Mesothelial cell of epicardium (in vitro differentiated cells): ENCODE data around the gene ZNF600. TPM values are rescaled to one million over a fixed set of nuclear protein-coding genes. Genes with fewer than 3 reads are reported as not detected.
"Not testable (repeated sequence)": the region's sequence is repeated elsewhere in the genome, so short reads cannot be mapped to it uniquely, and the experiment has no call there.

ENCODE experiments used
- DNase-seq, 2 experiments: peaks; one replicate each; pipeline ENCODE4 v3.0.0; 2021; ENCODE audit warnings: low spot score in 2 of 2; ENCODE audit not compliant: unreplicated experiment in 2 of 2
- H3K27ac Mint-ChIP-seq: 2 replicates; pipeline ENCODE4 v1.8.0; 2021; ENCODE audit warnings: mixed read lengths
- H3K27me3 Mint-ChIP-seq: 2 replicates; pipeline ENCODE4 v1.8.0; 2021; ENCODE audit warnings: low read depth, mixed read lengths
- H3K36me3 Mint-ChIP-seq: 2 replicates; pipeline ENCODE4 v1.8.0; 2021; ENCODE audit warnings: mixed read lengths
- H3K4me1 Mint-ChIP-seq: 2 replicates; pipeline ENCODE4 v1.8.0; 2021; ENCODE audit warnings: mixed read lengths
- H3K4me3 Mint-ChIP-seq: 2 replicates; pipeline ENCODE4 v1.8.0; 2021; ENCODE audit warnings: mild to moderate bottlenecking, moderate library complexity, mixed read lengths
- H3K9me3 Mint-ChIP-seq: 2 replicates; pipeline ENCODE4 v1.8.0; 2021; ENCODE audit warnings: mixed read lengths
- total RNA-seq: library from RNA; stranded (reverse); gene quantifications from 3 replicates; pipeline ENCODE4 v1.2.1, GENCODE V29; 2021
- TF ChIP-seq, protein P1 (sequence below): fragments of 200-600 bp; sonication (generic); IDR thresholded peaks from one replicate; pipeline ENCODE4 v1.5.0; 2021; ENCODE audit warnings: antibody characterized with exemption; ENCODE audit not compliant: unreplicated experiment

The ZNF600 gene
- total RNA-seq, 1 donor from 2014 or later, result 16.7 TPM

DNA sequence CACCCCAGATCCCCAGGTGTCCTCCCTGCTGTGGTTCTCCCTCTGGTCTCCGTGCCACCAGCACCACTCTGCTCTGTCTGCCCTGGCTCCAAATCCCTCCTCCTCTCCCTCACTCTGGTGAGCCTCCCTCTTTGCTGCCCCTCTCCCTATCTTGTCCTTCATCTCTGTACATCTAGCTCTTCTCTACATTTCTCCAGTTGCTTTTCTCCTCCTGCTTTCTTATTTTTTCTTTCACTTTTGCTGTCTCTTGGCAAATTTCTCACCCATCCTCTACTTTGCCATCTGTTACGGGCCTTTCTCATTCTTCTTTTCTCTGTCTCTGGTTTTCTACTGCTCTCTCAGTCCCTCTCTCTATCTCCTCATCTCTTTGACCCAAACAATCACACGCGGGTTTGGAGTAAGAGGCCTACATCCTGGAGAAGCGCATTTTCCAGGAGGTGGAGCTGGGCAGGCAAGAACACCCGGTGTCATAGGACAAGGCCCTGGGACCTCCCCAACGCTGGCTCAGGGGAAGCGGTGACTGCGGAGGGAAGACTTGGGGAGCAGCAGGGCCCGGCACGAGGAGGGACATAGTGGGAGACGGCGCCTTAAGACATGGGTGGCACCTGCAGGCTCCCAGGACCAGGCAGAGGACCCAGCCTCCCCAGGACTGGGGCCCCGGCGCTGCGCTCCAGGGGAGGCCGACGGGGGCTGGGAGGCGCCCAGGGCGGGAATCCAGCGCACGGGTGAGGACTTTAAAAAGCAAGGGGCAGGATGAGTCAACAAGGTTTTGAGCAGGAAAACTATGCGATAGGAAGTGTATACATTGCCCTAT, 61.7 kb downstream of the ZNF600 start:
- Mint-ChIP-seq H3K4me3 (no peak overlapping the region), H3K27ac (peak overlapping the region; percentile 62), H3K27me3 (no peaks in the 10 kb centered on the region), H3K9me3 (no peaks in the 10 kb centered on the region), H3K4me1 (peaks cover 41% of the 10 kb centered on the region), H3K36me3 (peaks cover 31% of the 10 kb centered on the region)
- no peak for DNase-seq
- TF ChIP-seq, protein P1, sequence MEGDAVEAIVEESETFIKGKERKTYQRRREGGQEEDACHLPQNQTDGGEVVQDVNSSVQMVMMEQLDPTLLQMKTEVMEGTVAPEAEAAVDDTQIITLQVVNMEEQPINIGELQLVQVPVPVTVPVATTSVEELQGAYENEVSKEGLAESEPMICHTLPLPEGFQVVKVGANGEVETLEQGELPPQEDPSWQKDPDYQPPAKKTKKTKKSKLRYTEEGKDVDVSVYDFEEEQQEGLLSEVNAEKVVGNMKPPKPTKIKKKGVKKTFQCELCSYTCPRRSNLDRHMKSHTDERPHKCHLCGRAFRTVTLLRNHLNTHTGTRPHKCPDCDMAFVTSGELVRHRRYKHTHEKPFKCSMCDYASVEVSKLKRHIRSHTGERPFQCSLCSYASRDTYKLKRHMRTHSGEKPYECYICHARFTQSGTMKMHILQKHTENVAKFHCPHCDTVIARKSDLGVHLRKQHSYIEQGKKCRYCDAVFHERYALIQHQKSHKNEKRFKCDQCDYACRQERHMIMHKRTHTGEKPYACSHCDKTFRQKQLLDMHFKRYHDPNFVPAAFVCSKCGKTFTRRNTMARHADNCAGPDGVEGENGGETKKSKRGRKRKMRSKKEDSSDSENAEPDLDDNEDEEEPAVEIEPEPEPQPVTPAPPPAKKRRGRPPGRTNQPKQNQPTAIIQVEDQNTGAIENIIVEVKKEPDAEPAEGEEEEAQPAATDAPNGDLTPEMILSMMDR, result no peak

DNA sequence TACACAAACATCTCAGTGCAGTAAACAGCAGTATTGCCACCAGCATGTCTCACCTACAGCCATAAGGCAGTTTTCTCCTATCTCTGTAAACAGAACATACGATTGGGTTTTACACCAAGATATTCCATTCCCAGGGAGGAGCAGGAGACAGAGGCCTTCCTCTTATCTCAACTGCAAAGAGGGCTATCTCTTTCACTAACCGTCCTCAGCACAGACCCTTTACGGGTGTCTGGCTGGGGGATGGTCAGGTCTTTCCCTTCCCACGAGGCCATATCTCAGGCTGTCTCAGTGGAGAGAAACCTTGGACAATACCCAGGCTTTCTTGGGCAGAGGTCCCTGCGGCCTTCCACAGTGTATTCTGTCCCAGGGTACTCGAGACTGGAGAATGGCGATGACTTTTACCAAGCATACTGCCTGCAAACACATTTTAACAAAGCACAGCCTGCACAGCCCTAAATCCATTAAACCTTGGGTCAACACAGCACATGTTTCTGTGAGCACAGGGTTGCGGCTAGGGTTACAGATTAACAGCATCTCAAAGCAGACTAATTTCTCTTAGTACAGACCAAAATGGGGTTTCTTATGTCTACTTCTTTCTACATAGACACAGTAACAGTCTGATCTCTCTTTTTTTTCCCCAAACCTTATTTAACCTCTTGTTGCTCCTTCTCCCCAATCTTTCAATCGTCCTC, 62.5 kb downstream of the ZNF600 start:
- Mint-ChIP-seq H3K36me3 (peaks cover 36% of the 10 kb centered on the region), H3K27ac (peak overlapping the region; percentile 62), H3K4me1 (peaks cover 35% of the 10 kb centered on the region)
- H3K9me3 Mint-ChIP-seq, H3K27me3 Mint-ChIP-seq, H3K4me3 Mint-ChIP-seq, DNase-seq: not testable (repeated sequence)

DNA sequence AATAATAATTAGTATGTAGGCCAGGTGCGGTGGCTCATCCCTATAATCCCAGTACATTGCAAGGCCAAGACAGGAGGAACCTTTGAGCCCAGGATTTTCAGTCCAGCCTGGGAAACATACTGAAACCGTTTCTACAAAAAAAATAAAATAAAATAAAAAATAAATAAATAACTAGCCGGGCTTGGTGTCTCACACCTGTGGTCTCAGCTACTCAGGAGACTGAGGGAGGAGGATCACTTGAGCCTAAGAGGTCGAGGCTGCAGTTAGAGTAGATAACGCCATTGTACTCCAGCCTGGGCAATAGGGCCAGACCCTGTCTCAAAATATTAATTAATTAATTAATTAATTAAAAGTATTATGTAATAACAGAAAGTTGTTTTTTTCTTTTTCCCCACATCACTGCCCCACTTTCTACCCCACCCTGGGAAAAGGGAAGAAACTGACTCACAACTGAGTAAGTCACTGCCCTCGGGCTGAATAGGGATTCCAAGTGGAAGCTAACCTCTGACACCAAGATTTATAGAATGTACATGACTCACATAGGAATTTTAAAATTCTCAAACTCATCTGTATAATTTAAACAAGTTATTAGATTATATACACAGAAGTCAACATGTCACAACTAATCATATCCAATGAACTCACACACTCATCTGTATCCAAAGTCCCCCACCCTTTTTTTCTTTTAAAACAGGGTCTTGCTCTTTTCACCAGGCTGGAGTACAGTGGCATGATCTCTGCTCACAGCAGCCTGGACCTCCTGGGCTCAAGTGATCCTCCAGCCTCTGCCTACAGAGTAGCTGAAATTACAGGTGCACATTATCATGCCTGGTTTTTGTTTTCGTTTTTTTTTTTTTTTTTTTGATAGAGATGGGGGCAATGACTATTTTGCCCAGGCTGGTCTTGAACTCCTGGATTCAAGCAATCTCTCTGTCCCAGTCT, 64.3 kb downstream of the ZNF600 start:
- no peak overlapping the region for H3K4me3 Mint-ChIP-seq
- H3K4me1 Mint-ChIP-seq, result peaks cover 28% of the 10 kb centered on the region
- peaks cover 34% of the 10 kb centered on the region for H3K36me3 Mint-ChIP-seq
- no peaks in the 10 kb centered on the region for H3K27me3 Mint-ChIP-seq
- DNase-seq, result no peak
- H3K9me3 Mint-ChIP-seq, result no peaks in the 10 kb centered on the region
- peak overlapping the region; percentile 35 for H3K27ac Mint-ChIP-seq
- TF ChIP-seq, protein P1, result no peak

DNA sequence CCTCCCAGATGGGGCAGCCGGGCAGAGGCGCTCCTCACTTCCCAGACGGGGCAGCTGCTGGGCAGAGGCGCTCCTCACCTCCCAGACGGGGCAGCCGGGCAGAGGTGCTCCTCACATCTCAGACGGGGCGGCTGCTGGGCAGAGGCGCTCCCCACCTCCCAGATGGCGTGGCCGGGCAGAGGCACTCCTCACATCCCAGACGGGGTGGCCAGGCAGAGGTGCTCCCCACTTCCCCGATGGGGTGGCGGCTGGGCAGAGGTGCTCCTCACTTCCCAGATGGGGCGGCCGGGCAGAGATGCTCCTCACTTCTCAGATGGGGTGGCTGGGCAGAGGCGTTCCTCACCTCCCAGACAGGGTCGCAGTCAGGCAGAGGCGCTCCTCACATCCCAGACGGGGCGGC, 66.0 kb downstream of the ZNF600 start:
- Mint-ChIP-seq H3K36me3 (peaks cover 29% of the 10 kb centered on the region), H3K4me1 (peaks cover 41% of the 10 kb centered on the region)
- H3K9me3 Mint-ChIP-seq, H3K27ac Mint-ChIP-seq, DNase-seq, H3K27me3 Mint-ChIP-seq, H3K4me3 Mint-ChIP-seq: not testable (repeated sequence)

DNA sequence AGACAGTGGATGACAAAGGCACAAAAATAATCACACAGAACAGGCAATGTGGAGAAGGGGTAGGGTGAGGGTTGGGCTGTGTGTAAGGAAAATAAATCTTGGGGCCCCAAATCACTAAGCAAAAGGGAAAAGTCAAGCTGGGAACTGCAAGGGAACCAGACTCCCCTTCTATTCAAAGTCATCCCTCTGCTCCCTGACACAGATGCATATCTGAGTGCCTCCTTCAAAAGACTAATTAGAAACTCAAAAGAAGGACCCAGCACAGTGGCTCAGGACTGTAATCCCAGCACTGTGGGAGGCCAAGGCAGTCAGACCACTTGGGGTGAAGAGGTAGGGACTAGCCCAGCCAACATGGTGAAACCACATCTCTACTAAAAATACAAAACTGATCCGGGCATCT, 70.1 kb downstream of the ZNF600 start:
- Mint-ChIP-seq H3K4me1 (peaks cover 16% of the 10 kb centered on the region), H3K27me3 (no peaks in the 10 kb centered on the region), H3K9me3 (no peaks in the 10 kb centered on the region), H3K4me3 (no peak overlapping the region), H3K27ac (peak overlapping the region; percentile 28), H3K36me3 (peaks cover 48% of the 10 kb centered on the region)
- DNase-seq, result no peak
- TF ChIP-seq, protein P1, result no peak

DNA sequence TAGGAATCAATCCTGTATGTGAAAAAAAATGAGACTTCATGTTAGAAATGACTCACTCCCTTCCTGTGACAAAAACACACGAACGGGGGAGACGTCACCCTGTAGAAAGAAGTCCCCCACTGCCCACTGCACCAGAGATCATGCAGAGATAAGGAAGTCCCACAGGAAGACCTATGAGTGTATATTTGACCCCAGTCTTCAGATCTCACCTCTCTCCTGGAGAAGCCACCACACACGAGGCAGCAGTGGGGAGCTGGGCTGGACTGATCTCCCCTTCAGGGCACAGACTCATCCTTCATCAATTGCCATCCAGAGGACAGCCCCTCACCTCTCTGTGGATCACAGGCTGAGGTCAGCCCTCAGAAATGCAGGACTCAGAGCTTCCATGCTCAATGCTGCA, 70.7 kb downstream of the ZNF600 start:
- not testable (repeated sequence) for H3K4me3 Mint-ChIP-seq, H3K27me3 Mint-ChIP-seq, H3K9me3 Mint-ChIP-seq, DNase-seq
- H3K36me3 Mint-ChIP-seq, result peaks cover 47% of the 10 kb centered on the region
- peaks cover 16% of the 10 kb centered on the region for H3K4me1 Mint-ChIP-seq
- H3K27ac Mint-ChIP-seq, result peak overlapping the region; percentile 28

DNA sequence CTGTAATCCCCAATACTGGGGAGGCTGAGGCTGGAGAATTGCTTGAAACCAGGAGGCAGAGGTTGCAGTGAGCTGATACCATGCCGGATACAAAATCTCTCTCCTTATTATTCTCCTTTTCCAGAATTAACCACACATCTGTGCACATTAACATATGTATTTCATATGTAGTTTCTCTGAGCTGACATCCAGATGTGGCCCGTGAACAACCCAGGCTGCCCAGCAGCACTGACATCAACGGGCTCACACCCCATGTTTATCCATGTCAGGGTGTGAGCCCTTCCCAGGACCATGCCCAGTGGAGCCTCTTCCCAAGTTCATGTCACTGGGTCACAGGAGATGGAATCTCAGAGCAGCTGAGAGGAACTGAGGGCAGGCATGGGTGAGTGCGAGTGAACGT, 71.3 kb downstream of the ZNF600 start:
- Mint-ChIP-seq H3K36me3 (peaks cover 49% of the 10 kb centered on the region), H3K27ac (peak overlapping the region; percentile 21), H3K4me1 (peaks cover 16% of the 10 kb centered on the region)
- not testable (repeated sequence) for H3K4me3 Mint-ChIP-seq, DNase-seq, H3K27me3 Mint-ChIP-seq, H3K9me3 Mint-ChIP-seq

Other genes with a start within 250 kb of the ZNF600 start
- 26.3 TPM in 3 replicates for gene ZNF701, start 216.5 kb downstream of the ZNF600 start, total RNA-seq
- 143 to 152 TPM (median 145 TPM) in 3 replicates for gene ZNF83, start 148.4 kb downstream of the ZNF600 start, total RNA-seq
- gene ZNF611, start 51.7 kb downstream of the ZNF600 start, total RNA-seq, result 26.7 to 29.6 TPM (median 29.0 TPM) in 3 replicates
- gene ZNF28, start 34.8 kb upstream of the ZNF600 start, total RNA-seq, result 19.3 to 22.4 TPM (median 22.2 TPM) in 3 replicates
- gene ZNF468, start 70.8 kb upstream of the ZNF600 start, total RNA-seq, result 30.6 to 35.5 TPM (median 33.8 TPM) in 3 replicates
- 36.1 to 41.5 TPM (median 36.9 TPM) in 3 replicates for gene ZNF320, start 110.8 kb upstream of the ZNF600 start, total RNA-seq
- 14.0 to 15.3 TPM (median 14.3 TPM) in 3 replicates for gene ZNF888, start 136.6 kb upstream of the ZNF600 start, total RNA-seq
- 14.8 to 16.8 TPM (median 15.7 TPM) in 3 replicates for gene ZNF816, start 176.1 kb upstream of the ZNF600 start, total RNA-seq
- 0.13 TPM in 1 of 3 replicates, not detected in the others for gene ERVV-1, start 227.1 kb upstream of the ZNF600 start, total RNA-seq